Erythroblast (primary cell): ENCODE results near the gene TRMT11.

Experiments used
- GATA1 ChIP-seq: IDR thresholded peaks from 2 replicates; pipeline ENCODE4 v1.6.1; 2011; ENCODE audit warnings: low read depth, mild to moderate bottlenecking, control low read depth, low read length, moderate library complexity
- POLR2A ChIP-seq: IDR thresholded peaks from 2 replicates; pipeline ENCODE4 v1.6.1; 2011; ENCODE audit warnings: mild to moderate bottlenecking, low read length

GRCh38 chr6:125974214-125974866 lies 12.0 kb upstream of the TRMT11 start:
- TF ChIP-seq POLR2A (no peak), GATA1 (no peak)
